ENCODE measurements around the gene FBXO31.

DNA sequence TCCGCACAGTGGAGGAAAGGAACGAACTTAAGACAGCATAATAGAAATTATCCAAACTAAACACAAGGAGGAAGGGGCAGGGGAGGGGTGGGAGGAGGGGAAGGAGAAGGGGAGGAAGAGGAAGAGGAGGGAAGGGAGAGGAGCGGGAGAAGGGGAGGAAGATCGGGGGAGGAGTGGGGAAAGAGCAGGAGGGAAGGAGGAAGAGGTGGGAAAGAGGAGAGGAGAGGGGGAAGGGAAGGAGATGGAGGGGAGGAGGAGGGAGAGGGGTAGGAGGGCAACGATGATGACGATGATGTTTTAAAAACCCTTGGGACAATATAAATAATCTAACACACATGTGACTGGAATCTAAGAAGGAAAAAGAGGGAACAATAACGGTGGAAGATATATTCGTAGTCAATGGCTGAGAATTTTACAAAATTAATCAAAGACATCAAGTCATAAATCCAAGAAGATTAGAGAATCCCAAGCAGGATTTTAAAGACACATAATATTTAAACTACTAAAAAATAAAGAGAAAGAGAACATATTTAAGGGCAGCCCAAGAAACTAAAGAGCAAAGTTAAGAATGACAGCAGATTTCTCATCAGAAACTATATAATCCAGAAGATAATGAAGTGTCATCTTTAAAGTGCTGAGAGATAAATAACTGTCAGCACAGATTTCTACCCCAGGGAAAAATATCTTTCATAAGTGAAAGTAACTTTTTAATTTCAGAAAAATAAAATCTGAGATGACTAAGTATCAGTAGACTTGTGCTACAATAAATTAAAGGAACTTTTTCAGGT is 96.5 kb downstream of the FBXO31 start:
- TF ChIP-seq EZH2 (IDR thresholded peaks at IDR 0.05; ENCODE audit: borderline replicate concordance, control insufficient read depth, low read depth, low read length): no peak
- TF ChIP-seq HDGF (IDR thresholded peaks at IDR 0.05): no peak
- TF ChIP-seq, protein P1, sequence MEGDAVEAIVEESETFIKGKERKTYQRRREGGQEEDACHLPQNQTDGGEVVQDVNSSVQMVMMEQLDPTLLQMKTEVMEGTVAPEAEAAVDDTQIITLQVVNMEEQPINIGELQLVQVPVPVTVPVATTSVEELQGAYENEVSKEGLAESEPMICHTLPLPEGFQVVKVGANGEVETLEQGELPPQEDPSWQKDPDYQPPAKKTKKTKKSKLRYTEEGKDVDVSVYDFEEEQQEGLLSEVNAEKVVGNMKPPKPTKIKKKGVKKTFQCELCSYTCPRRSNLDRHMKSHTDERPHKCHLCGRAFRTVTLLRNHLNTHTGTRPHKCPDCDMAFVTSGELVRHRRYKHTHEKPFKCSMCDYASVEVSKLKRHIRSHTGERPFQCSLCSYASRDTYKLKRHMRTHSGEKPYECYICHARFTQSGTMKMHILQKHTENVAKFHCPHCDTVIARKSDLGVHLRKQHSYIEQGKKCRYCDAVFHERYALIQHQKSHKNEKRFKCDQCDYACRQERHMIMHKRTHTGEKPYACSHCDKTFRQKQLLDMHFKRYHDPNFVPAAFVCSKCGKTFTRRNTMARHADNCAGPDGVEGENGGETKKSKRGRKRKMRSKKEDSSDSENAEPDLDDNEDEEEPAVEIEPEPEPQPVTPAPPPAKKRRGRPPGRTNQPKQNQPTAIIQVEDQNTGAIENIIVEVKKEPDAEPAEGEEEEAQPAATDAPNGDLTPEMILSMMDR (IDR thresholded peaks at IDR 0.05 in 2 of 3, conservative IDR thresholded peaks at IDR 0.05 in 1 of 3; ENCODE audit: control insufficient read depth in 2 of 3, extremely low read depth in 1 of 3, insufficient read depth in 1 of 3, low read depth in 3 of 3, low read length in 3 of 3): no peak
- TF ChIP-seq, protein P2, sequence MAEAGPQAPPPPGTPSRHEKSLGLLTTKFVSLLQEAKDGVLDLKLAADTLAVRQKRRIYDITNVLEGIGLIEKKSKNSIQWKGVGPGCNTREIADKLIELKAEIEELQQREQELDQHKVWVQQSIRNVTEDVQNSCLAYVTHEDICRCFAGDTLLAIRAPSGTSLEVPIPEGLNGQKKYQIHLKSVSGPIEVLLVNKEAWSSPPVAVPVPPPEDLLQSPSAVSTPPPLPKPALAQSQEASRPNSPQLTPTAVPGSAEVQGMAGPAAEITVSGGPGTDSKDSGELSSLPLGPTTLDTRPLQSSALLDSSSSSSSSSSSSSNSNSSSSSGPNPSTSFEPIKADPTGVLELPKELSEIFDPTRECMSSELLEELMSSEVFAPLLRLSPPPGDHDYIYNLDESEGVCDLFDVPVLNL (IDR thresholded peaks at IDR 0.05; ENCODE audit: low read depth, low read length): no peak
- no peak for TF ChIP-seq SUZ12 (IDR thresholded peaks at IDR 0.05; ENCODE audit: unreplicated experiment)
